HG03045 (cell line): ENCODE data around the gene IL5.
A peak's percentile ranks its signal among the peaks of the same experiment; 100 is the strongest.
"Not testable (repeated sequence)": the region's sequence is repeated elsewhere in the genome, so short reads cannot be mapped to it uniquely, and the experiment has no call there.

ENCODE experiments used
- ATAC-seq: cut with Tn5 transposase; IDR thresholded peaks from one replicate; pipeline ENCODE4 v1.9.1; 2021; ENCODE audit warnings: mild to moderate bottlenecking, moderate library complexity; ENCODE audit not compliant: unreplicated experiment

IL5 gene

GRCh38 chr5:132543472-132544201, at the start of gene IL5:
TSS of gene IL5 (minus strand) at chr5:132543522. CDS start at chr5:132543478, 44 bp downstream.
- ATAC-seq, result no peak

- ATAC-seq, result no peak
Measured at GRCh38 chr5:132592521-132592920, 49.2 kb upstream of the IL5 start.

GRCh38 chr5:132591145-132591544, 47.8 kb upstream of the IL5 start:
- ATAC-seq, result no peak

GRCh38 chr5:132589467-132589866, 46.1 kb upstream of the IL5 start:
- ATAC-seq, result no peak

- ATAC-seq, result no peak
Measured at GRCh38 chr5:132586063-132586462, 42.7 kb upstream of the IL5 start.

GRCh38 chr5:132584560-132584959, 41.2 kb upstream of the IL5 start:
- ATAC-seq, result not testable (repeated sequence)

- no peak for ATAC-seq
Measured at GRCh38 chr5:132576123-132576522, 32.8 kb upstream of the IL5 start.

- ATAC-seq, result no peak
Measured at GRCh38 chr5:132566657-132567056, 23.3 kb upstream of the IL5 start.

- not testable (repeated sequence) for ATAC-seq
Measured at GRCh38 chr5:132564555-132564954, 21.2 kb upstream of the IL5 start.

GRCh38 chr5:132561601-132562000, 18.3 kb upstream of the IL5 start:
- ATAC-seq, result no peak

- no peak for ATAC-seq
Measured at GRCh38 chr5:132559383-132560060, 16.2 kb upstream of the IL5 start.

- peak; percentile 36 for ATAC-seq
Measured at GRCh38 chr5:132557478-132558172, 14.3 kb upstream of the IL5 start.

- peak; percentile 97 for ATAC-seq
Measured at GRCh38 chr5:132556763-132557477, 13.6 kb upstream of the IL5 start, which contains the start of gene RAD50. TSS of gene RAD50 (plus strand) at chr5:132556977. CDS start at chr5:132557325, 348 bp downstream.

- no peak for ATAC-seq
Measured at GRCh38 chr5:132556153-132556762, 12.9 kb upstream of the IL5 start.

GRCh38 chr5:132549576-132549975, 6.3 kb upstream of the IL5 start:
- ATAC-seq, result no peak

- not testable (repeated sequence) for ATAC-seq
Measured at GRCh38 chr5:132548834-132549233, 5.5 kb upstream of the IL5 start.

- no peak for ATAC-seq
Measured at GRCh38 chr5:132547269-132547668, 3.9 kb upstream of the IL5 start.

- ATAC-seq, result no peak
Measured at GRCh38 chr5:132546108-132546507, 2.8 kb upstream of the IL5 start.

GRCh38 chr5:132540764-132541163, 2.6 kb downstream of the IL5 start:
- ATAC-seq, result no peak

- no peak for ATAC-seq
Measured at GRCh38 chr5:132540149-132540548, 3.2 kb downstream of the IL5 start.

GRCh38 chr5:132539716-132540115, 3.6 kb downstream of the IL5 start:
- no peak for ATAC-seq
